Esophagus squamous epithelium (tissue), 5 donors: Measurements from ENCODE around the gene UGT2A3. TPM values are rescaled to one million over a fixed set of nuclear protein-coding genes. Genes with fewer than 3 reads are reported as not detected.
"Not testable (repeated sequence)": the region's sequence is repeated elsewhere in the genome, so short reads cannot be mapped to it uniquely, and the experiment has no call there.

ENCODE experiments used
- DNase-seq: peaks from one replicate; lab custom pipeline; 2025; lab: John Stamatoyannopoulos, UW
- H3K27ac ChIP-seq, 4 donors: fragments of 200-600 bp; sonication (generic); one replicate each; pipeline ENCODE4 v1.5.1; 2016 to 2019; ENCODE audit warnings: mild to moderate bottlenecking in 1 of 4
- H3K27me3 ChIP-seq, 4 donors: fragments of 200-600 bp; sonication (generic); 1 replicate in 3 of 4; 2 replicates in 1 of 4; pipeline versions ENCODE4 v1.5.1 to v1.6.0; 2017 to 2021; ENCODE audit warnings: antibody characterized with exemption in 1 of 4
- H3K36me3 ChIP-seq, 3 donors: fragments of 200-600 bp; sonication (generic); one replicate each; pipeline ENCODE4 v1.5.1; 2016 to 2019
- H3K4me1 ChIP-seq, 3 donors: fragments of 200-600 bp; sonication (generic); one replicate each; pipeline ENCODE4 v1.5.1; 2017 to 2019
- H3K4me3 ChIP-seq, 4 donors: fragments of 200-600 bp; sonication (generic); 1 replicate in 3 of 4; 2 replicates in 1 of 4; pipeline ENCODE4 v1.5.1; 2016 to 2019; ENCODE audit warnings: mild to moderate bottlenecking in 2 of 4, moderate library complexity in 1 of 4
- H3K9me3 ChIP-seq, 3 donors: fragments of 200-600 bp; sonication (generic); one replicate each; pipeline ENCODE4 v1.5.1; 2016 to 2019
- CTCF ChIP-seq, 6 experiments: fragments of 450-650 bp in 4 of 6; fragments of 200-600 bp in 2 of 6; sonication (generic) in 2 of 6; IDR thresholded peaks; one replicate each; pipeline ENCODE4 v1.5.1; 2016 to 2019; ENCODE audit warnings: antibody characterized with exemption in 6 of 6, mild to moderate bottlenecking in 4 of 6, moderate library complexity in 4 of 6
- POLR2A ChIP-seq, 4 donors: fragments of 450-650 bp; IDR thresholded peaks; one replicate each; pipeline ENCODE4 v1.6.1; 2017; ENCODE audit warnings: antibody characterized with exemption in 4 of 4, mild to moderate bottlenecking in 4 of 4, moderate library complexity in 3 of 4
- WGBS, 2 donors: methylation state at CpG; one replicate each; pipeline ENCODE4 v1.1.5; 2018; 5-methylcytosine and 5-hydroxymethylcytosine counted together
- intact Hi-C: fragments of 100-400 bp; cut with DNase I; formaldehyde crosslinking; loops from one replicate; pipeline ENCODE4 v1.15.0; 2022
- total RNA-seq, 4 donors: library from RNA; depleted of rRNA; stranded (reverse); fragments of >200 nt; gene quantifications; one replicate each; pipeline ENCODE4 v1.1.0, GENCODE V29; 2016
- donor health status: DM: yes; HTN: yes; CAD: no.

UGT2A3 gene
- total RNA-seq, 4 donors from 2014 or later: not detected

GRCh38 chr4:68984947-68985346 lies 33.3 kb upstream of the UGT2A3 start:
- DNase-seq: no peak
- 60 to 85% methylated on average over 2 of the region's 2 CpGs for WGBS, 2 donors
- Histone ChIP-seq H3K9me3 (no peaks in the 10 kb centered on the region), H3K27ac (no peak overlapping the region), H3K27me3 (no peaks in the 10 kb centered on the region), H3K36me3 (no peaks in the 10 kb centered on the region), H3K4me3 (no peak overlapping the region), H3K4me1 (no peaks in the 10 kb centered on the region)
- TF ChIP-seq POLR2A (IDR thresholded peaks at IDR 0.05) (no peak), CTCF (IDR thresholded peaks at IDR 0.05) (no peak)
- intact Hi-C loops: no loop called here

GRCh38 chr4:68963374-68963773 lies 11.8 kb upstream of the UGT2A3 start:
- intact Hi-C loops: no loop called here
- no peak overlapping the region for H3K4me3 ChIP-seq
- no peaks in the 10 kb centered on the region for H3K9me3 ChIP-seq
- H3K36me3 ChIP-seq: no peaks in the 10 kb centered on the region
- DNase-seq: no peak
- TF ChIP-seq CTCF (IDR thresholded peaks at IDR 0.05): no peak
- TF ChIP-seq POLR2A (IDR thresholded peaks at IDR 0.05): no peak
- H3K27ac ChIP-seq: no peak overlapping the region
- 38 to 69% methylated on average over 2 of the region's 2 CpGs for WGBS, 2 donors
- H3K27me3 ChIP-seq: no peaks in the 10 kb centered on the region
- H3K4me1 ChIP-seq: no peaks in the 10 kb centered on the region

- WGBS, 2 donors: 72% methylated on average over 1 of the region's 1 CpG
- H3K27me3 ChIP-seq: no peaks in the 10 kb centered on the region
- no peak for DNase-seq
- H3K4me3 ChIP-seq: no peak overlapping the region
- H3K27ac ChIP-seq: no peak overlapping the region
- H3K36me3 ChIP-seq: no peaks in the 10 kb centered on the region
- H3K9me3 ChIP-seq: no peaks in the 10 kb centered on the region
- H3K4me1 ChIP-seq: no peaks in the 10 kb centered on the region
- TF ChIP-seq POLR2A (IDR thresholded peaks at IDR 0.05) (no peak), CTCF (IDR thresholded peaks at IDR 0.05) (no peak)
- intact Hi-C loops: no loop called here
Measured at GRCh38 chr4:68962868-68963267, 11.3 kb upstream of the UGT2A3 start.

- Histone ChIP-seq H3K27me3 (no peaks in the 10 kb centered on the region), H3K4me1 (no peaks in the 10 kb centered on the region), H3K36me3 (no peaks in the 10 kb centered on the region), H3K27ac (no peak overlapping the region), H3K4me3 (no peak overlapping the region), H3K9me3 (no peaks in the 10 kb centered on the region)
- no peak for TF ChIP-seq CTCF (IDR thresholded peaks at IDR 0.05)
- TF ChIP-seq POLR2A (IDR thresholded peaks at IDR 0.05): no peak
- intact Hi-C loops: no loop called here
- no peak for DNase-seq
- 80 to 81% methylated on average over 2 of the region's 2 CpGs for WGBS, 2 donors
Measured at GRCh38 chr4:68960294-68961163, 8.9 kb upstream of the UGT2A3 start.

- H3K27ac ChIP-seq, H3K9me3 ChIP-seq, DNase-seq, H3K4me1 ChIP-seq, H3K36me3 ChIP-seq, intact Hi-C loops, H3K4me3 ChIP-seq, H3K27me3 ChIP-seq: not testable (repeated sequence)
- WGBS, 2 donors: 76 to 87% methylated on average over 2 of the region's 2 CpGs
Measured at GRCh38 chr4:68959085-68959484, 7.5 kb upstream of the UGT2A3 start.
